Right lung (tissue), 10 donors: ENCODE data around the gene UPK3BL1. TPM values are rescaled to one million over a fixed set of nuclear protein-coding genes. Genes with fewer than 3 reads are reported as not detected.
"Not testable (repeated sequence)": the region's sequence is repeated elsewhere in the genome, so short reads cannot be mapped to it uniquely, and the experiment has no call there.

Experiments used
- DNase-seq, 2 donors: peaks; one replicate each; pipeline ENCODE4 v3.0.0-alpha.2; 2013
- long read RNA-seq, 8 donors: transcript quantifications; one replicate each; lab custom pipeline, GENCODE V29; 2026
- polyA plus RNA-seq, 5 donors: library from polyadenylated mRNA; unstranded; fragments of 120-200 nt; gene quantifications; one replicate each; pipeline versions ENCODE4 v1.2.1 to v1.2.3, GENCODE V29; 2013; ENCODE audit warnings: inconsistent platforms in 1 of 5, low replicate concordance in 1 of 5; ENCODE audit not compliant: insufficient read length in 5 of 5, insufficient read depth in 1 of 5

UPK3BL1 gene, protein sequence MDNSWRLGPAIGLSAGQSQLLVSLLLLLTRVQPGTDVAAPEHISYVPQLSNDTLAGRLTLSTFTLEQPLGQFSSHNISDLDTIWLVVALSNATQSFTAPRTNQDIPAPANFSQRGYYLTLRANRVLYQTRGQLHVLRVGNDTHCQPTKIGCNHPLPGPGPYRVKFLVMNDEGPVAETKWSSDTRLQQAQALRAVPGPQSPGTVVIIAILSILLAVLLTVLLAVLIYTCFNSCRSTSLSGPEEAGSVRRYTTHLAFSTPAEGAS
- polyA plus RNA-seq: 10 to 100 TPM; 11.3 to 41.4 (median 21.5) TPM
- long read RNA-seq, donor 1, transcript UPK3BL1-201 (6 exons, 1,342 nt): major isoform, 11 of 11 reads
- long read RNA-seq, donor 1, partial matches to known transcripts: 0 of 11 reads
- long read RNA-seq, donor 1, other reads (novel, unspliced or antisense): 0 of 11 reads
- long read RNA-seq, donor 2, partial matches to known transcripts: 0 of 1 reads
- long read RNA-seq, donor 2, other reads (novel, unspliced or antisense): 0 of 1 reads
- long read RNA-seq, donor 3, partial matches to known transcripts: 0 of 3 reads
- long read RNA-seq, donor 3, other reads (novel, unspliced or antisense): 0 of 3 reads
- long read RNA-seq, donor 4, partial matches to known transcripts: 0 of 1 reads
- long read RNA-seq, donor 4, other reads (novel, unspliced or antisense): 0 of 1 reads
- long read RNA-seq, donor 5, transcript UPK3BL1-201 (6 exons, 1,342 nt): major isoform, 5 of 5 reads
- long read RNA-seq, donor 5, partial matches to known transcripts: 0 of 5 reads
- long read RNA-seq, donor 5, other reads (novel, unspliced or antisense): 0 of 5 reads
- long read RNA-seq, donor 6, transcript UPK3BL1-201 (6 exons, 1,342 nt): major isoform, 19 of 19 reads
- long read RNA-seq, donor 6, partial matches to known transcripts: 0 of 19 reads
- long read RNA-seq, donor 6, other reads (novel, unspliced or antisense): 0 of 19 reads
- long read RNA-seq, donor 7, transcript UPK3BL1-201 (6 exons, 1,342 nt): major isoform, 9 of 9 reads
- long read RNA-seq, donor 7, partial matches to known transcripts: 0 of 9 reads
- long read RNA-seq, donor 7, other reads (novel, unspliced or antisense): 0 of 9 reads
- long read RNA-seq, donor 8, partial matches to known transcripts: 0 of 3 reads
- long read RNA-seq, donor 8, other reads (novel, unspliced or antisense): 0 of 3 reads

DNA sequence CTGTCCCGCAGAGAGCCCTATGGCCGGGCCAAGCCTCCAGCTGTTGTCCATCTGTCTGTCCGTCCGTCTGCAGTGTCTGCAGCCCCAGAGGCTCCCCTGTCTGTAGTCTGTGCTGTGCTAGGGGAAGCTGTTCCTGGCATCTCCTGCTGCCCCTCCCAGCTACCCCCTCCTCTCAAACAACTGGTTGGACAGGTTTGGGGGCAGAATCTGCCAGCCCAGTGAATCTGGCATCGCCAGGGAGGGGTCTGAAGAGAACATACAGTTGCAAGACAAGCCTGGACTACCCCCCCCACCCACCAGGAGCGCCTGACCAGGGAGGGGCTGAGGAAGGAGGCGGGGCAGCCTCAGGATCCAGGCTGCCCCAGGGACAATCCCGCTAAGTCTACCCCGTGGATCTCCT is at the start of gene UPK3BL1:
UPK3BL1 (minus strand) TSS at position 101 of the 400 bp plus-strand sequence; CDS start at position 51, 50 bp downstream.
- DNase-seq: not testable (repeated sequence)

GRCh38 chr7:102690602-102691001 is 48.0 kb upstream of the UPK3BL1 start:
- not testable (repeated sequence) for DNase-seq

DNA sequence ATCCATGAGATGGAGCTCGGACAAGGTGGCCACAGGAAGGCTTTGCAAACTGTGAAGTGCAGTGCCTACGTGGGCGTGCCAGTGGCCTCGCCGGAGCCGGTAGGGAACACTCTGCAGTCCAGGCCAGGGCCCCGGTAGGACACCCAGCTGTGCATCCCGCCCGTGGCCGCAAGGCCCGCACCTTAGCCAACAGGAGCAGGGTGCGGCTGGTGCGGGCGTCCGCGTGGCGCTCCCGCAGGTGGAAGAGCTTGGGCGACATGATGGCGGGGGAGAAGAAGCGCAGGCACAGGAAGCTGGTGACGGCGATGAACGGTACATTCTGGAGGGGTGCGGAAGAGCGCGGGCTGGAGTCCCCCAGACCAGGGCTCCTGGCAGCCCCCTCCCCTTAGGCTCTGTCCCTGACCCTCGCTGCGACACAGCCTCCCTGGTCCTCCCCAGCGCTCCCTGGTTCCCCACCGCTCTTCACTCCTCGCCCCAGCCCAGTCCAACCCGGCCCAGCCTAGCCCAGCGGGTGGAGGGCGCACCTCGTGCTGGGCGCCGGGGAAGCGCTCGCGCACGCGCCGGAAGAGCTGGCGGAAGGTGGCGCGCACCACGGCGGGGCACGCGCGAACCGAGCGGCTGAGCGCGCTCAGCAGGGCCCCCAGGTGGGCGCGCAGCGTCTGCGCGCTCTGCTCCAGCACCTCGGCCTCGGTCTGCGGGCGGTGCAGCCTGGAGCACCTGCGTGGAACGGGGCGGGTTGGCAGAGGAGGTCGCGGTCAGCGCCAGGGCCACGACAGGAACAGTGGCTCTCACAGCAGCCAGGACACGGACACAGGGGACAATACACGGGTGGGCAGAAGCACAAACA is 47.1 kb upstream of the UPK3BL1 start:
- not testable (repeated sequence) for DNase-seq

- not testable (repeated sequence) for DNase-seq
These were observed 45.9 kb upstream of the UPK3BL1 start for GRCh38 chr7:102688299-102689036.

GRCh38 chr7:102682560-102682959 is 40.0 kb upstream of the UPK3BL1 start:
- DNase-seq: not testable (repeated sequence)

DNA sequence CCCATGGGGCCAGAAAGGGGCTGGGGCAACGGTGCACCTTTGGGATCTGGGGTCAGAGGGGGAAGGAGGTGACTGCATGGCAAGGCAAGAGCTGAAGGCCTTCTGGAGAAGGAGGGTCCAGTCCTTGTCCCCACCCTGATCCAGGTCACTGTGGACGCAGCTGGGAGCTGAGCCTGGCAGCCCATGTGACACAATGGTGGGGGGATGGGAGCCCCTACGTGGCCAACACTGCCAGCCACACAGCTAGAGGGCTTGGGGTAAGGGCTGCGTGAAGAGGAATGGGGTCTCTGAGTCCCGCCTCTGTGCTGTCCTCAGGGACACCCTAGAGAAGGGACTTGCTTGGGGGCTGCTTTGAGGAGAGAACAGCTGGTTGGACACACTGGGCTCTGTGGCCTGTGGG is 38.2 kb upstream of the UPK3BL1 start:
- not testable (repeated sequence) for DNase-seq

DNA sequence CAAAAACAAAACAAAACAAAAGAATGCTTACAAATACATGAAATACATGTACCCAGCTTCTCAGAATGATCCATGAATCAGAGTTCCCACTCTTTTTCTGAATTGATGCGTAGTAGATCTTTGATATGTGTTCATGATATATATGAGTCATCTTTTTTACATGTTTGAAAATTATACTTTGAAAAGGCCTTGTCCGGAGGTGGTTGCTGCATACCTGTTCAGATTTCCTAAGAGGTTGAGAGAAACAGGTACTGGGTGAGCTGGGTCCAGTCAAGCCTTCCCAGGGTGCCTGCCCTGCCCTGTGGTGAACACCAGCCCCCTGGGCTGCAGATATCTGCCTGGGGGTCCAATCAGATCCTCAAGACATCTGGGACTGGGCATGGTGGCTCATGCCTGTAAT is 33.0 kb upstream of the UPK3BL1 start:
- not testable (repeated sequence) for DNase-seq

GRCh38 chr7:102673447-102674067 is 31.0 kb upstream of the UPK3BL1 start:
- not testable (repeated sequence) for DNase-seq

DNA sequence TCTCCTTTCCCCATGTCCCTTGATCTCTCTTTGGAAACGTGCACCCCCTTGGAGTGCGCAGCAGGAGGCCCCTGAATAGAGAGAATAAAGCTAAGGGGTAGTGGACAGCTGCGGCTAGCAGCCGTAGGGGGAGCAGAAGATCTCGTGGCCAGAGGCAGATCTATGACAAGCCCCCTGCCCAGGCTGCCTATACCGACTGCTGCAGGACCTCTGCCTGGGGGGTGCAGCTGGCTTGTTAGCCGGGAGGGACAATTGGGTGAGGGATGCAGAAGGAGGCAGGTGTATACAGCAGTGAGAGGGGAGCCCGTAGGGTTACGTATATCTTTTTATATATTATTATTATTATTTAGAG is 29.3 kb upstream of the UPK3BL1 start:
- DNase-seq: not testable (repeated sequence)

- DNase-seq: peak in 1 of 2 donors; percentile 85
These were observed 28.8 kb upstream of the UPK3BL1 start, which contains the start of gene POLR2J2 for GRCh38 chr7:102671166-102671955. Gene POLR2J2, minus strand, starts transcription at chr7:102671663. Its CDS starts 62 bp downstream, at chr7:102671601.

DNA sequence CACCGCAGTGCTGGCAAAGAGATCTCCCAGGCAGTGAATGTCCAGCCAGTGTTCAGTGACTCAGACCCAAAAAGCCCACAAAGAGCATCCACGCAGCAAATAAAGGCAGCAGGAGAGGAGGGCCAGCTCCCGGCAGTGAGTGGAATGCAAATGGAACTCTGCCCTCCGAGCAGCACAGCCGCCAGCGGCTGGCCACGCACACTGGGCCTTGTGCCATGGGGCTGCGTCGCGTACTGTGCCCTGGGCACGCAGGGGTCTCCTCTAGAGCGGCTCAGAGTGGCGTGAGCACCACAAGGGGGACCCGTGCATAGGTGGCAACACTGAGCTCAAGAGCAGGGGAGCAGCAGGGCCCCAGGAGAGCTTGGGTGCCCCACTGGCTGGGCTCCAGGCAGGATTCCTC is 24.9 kb upstream of the UPK3BL1 start:
- DNase-seq: not testable (repeated sequence)

DNA sequence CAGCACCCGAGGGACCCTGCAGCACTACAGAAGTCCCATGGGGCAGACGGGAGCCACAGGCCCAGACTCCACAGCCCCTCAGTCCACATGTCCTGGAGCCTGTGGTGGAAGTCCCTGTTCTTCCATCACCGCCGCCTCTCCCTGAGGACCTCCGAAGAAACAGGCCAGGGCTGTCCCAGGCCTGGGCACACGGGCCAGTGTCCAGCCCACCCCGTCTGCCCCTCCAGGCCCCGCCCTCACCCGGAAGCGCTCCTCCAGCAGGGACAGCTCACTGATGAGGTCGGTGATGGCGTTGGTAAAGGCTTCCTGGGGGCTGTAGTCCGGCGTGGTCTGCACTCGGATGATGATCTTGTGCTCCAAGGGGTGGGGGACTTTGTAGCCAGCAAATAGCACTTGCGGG is 24.3 kb upstream of the UPK3BL1 start:
- not testable (repeated sequence) for DNase-seq

- not testable (repeated sequence) for DNase-seq
These were observed 22.2 kb upstream of the UPK3BL1 start for GRCh38 chr7:102664765-102665164.

GRCh38 chr7:102649924-102650323 is 7.3 kb upstream of the UPK3BL1 start, which contains the start of gene SPDYE2B:
Gene SPDYE2B, plus strand, starts transcription at chr7:102650319. Its CDS starts 2,030 bp downstream, at chr7:102652349.
- DNase-seq: not testable (repeated sequence)

- DNase-seq: not testable (repeated sequence)
These were observed 5.2 kb upstream of the UPK3BL1 start for GRCh38 chr7:102647813-102648212.

DNA sequence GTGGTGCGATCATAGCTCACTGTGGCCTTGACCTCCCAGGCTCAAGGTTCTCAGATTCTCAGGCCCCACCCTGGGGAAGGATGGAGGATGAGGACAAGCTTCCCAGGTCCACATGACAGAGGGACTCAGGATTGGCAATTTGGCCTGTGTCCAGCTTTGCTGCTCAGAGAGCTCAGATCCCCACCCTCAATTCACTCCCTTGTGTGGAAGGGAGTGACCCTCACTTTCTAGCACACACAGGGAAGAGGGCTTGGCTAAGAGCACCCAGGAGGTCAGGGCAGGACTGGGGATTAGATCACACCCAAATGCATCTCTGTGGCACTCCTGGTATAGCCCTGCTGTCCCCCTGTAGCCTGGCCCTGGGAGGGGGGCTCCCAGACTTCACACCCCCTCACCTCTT is 813 bp upstream of the UPK3BL1 start:
- DNase-seq: not testable (repeated sequence)

- not testable (repeated sequence) for DNase-seq
These were observed 3.7 kb downstream of the UPK3BL1 start for GRCh38 chr7:102638848-102639247.

DNA sequence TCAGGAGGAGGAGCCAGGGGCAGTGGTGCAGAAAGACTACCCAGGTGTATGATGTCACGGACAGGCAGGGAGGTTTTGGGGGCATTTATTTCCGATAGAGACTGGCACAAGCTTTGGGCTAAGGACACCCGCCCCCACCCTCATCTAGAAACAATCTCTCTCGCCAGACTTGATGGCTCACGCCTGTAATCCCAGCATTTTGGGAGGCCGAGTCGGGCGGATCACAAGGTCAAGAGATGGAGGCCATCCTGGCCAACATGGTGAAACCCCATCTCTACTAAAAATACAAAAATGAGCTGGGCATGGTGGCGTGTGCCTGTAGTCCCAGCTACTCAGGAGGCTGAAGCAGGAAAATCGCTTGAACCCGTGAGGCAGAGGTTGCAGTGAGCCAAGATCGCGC is 5.6 kb downstream of the UPK3BL1 start:
- DNase-seq: not testable (repeated sequence)
